NT2/D1 (cell line): ENCODE data around the gene LMBRD2.

Experiments used
- SUZ12 ChIP-seq: IDR thresholded peaks from 2 replicates; pipeline ENCODE4 v1.6.1; 2011; ENCODE audit not compliant: insufficient read length, insufficient read depth; ENCODE audit errors: extremely low read depth
- YY1 ChIP-seq: IDR thresholded peaks from 2 replicates; pipeline ENCODE4 v1.6.1; 2011; ENCODE audit not compliant: insufficient read length, insufficient read depth
- ZNF274 ChIP-seq: IDR thresholded peaks from 2 replicates; pipeline ENCODE4 v1.6.1; 2011; ENCODE audit warnings: mild to moderate bottlenecking, low read depth, low read length

GRCh38 chr5:36125868-36126267 lies 25.8 kb downstream of the LMBRD2 start:
- no peak for TF ChIP-seq YY1
- no peak for TF ChIP-seq ZNF274
- no peak for TF ChIP-seq SUZ12
